ENCODE measurements around the gene TTC9. TPM values are rescaled to one million over a fixed set of nuclear protein-coding genes. Genes with fewer than 3 reads are reported as not detected.
A peak's percentile ranks its signal among the peaks of the same experiment; 100 is the strongest.

Gene TTC9
- total RNA-seq, 2 donors from 2014 or later: 1.5 to 1.6 TPM

DNA sequence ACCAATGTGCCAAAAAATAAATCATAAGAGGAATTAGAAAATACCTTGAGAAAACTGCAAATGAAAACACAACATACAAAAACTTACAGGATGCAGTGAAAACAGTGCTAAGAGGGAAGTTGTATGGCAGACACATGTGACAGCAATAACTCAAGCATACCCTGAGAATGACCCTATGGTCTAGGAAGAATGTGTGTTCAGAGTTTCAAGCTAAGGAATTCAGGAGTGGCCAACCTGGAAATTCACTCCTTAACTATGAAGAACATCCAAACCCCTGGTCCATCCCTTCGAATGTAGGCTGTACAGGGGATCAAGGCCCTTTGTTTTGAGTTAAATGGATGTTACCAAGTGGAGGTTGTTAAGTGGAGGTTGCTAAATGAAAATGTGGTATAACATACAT, 16.7 kb upstream of the TTC9 start:
- no peak overlapping the region for H3K27ac Mint-ChIP-seq
- no peak overlapping the region for H3K4me3 Mint-ChIP-seq
- ATAC-seq (no peak), DNase-seq (ENCODE audit: low spot score) (no peak)
- H3K36me3 Mint-ChIP-seq: peaks cover 21% of the 10 kb centered on the region
- H3K4me1 Mint-ChIP-seq (ENCODE audit: low read depth in 2 of 2): no peaks in the 10 kb centered on the region
- H3K27me3 Mint-ChIP-seq: peaks cover 34 to 39% of the 10 kb centered on the region in 2 donors
- H3K9me3 Mint-ChIP-seq: peaks cover 9% of the 10 kb centered on the region

- ATAC-seq: no peak
- H3K27me3 Mint-ChIP-seq: peaks cover 24 to 34% of the 10 kb centered on the region in 2 donors
- no peak overlapping the region for H3K27ac Mint-ChIP-seq
- DNase-seq (ENCODE audit: low spot score): no peak
- H3K36me3 Mint-ChIP-seq: peaks cover 3% of the 10 kb centered on the region
- H3K4me3 Mint-ChIP-seq: no peak overlapping the region
- no peaks in the 10 kb centered on the region for H3K4me1 Mint-ChIP-seq (ENCODE audit: low read depth in 2 of 2)
- peaks cover 3% of the 10 kb centered on the region for H3K9me3 Mint-ChIP-seq
Observed at GRCh38 chr14:70631948-70632347, 9.8 kb upstream of the TTC9 start.

DNA sequence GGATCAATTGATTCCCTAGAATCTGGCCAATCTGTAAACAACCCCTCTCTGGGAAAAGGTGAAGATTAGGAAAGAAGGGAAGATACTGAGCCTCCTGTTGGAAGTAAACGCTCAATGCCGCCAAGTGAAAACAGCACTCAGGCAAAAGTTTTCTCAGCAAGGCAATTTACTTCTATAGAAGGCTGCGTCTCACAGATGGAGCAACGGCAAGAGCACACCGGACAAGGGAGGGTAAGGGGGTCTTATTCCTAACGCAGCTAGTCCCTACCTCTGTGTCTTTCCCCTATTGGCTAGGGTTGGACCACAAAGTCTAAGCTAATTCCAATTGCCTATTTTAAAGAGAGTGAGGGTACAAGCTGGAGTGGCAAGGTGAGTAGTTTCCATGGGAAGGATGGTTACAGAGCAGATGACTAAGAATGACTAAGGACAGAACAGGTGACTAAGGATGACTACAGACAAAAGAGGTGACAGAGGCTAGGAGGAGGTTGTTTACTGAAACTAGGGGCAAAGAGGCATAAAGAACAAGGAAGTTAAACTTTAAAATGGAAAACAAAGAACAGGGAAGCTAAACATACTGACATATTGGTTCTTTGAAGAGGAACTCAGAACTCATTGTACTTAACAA, 5.6 kb upstream of the TTC9 start:
- ATAC-seq (no peak), DNase-seq (ENCODE audit: low spot score) (no peak)
- Mint-ChIP-seq H3K4me1 (ENCODE audit: low read depth in 2 of 2) (peaks cover 7% of the 10 kb centered on the region in 2 donors), H3K27ac (no peak overlapping the region), H3K4me3 (no peak overlapping the region), H3K27me3 (peaks cover 28 to 50% of the 10 kb centered on the region in 2 donors), H3K9me3 (no peaks in the 10 kb centered on the region), H3K36me3 (no peaks in the 10 kb centered on the region)

DNA sequence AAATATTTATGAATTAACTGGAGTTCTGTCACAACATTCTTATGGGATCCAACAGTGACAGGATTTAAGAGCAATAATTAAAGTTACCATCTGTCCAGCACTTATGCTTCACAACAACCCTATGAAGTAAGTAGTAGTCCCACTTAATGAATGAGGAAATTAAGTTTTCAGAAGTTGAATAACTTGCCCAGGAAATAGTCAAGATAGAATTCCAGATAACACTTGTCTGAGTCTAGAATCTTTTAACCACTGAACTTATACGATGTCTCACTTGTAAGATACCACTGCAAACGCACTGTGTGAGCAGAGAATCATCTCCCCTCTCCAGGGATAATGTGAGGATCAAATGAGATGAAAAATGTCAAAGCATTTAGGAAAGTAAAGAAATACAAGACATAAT, 3.3 kb upstream of the TTC9 start:
- peaks cover 11 to 21% of the 10 kb centered on the region in 2 donors for H3K4me1 Mint-ChIP-seq (ENCODE audit: low read depth in 2 of 2)
- H3K36me3 Mint-ChIP-seq: no peaks in the 10 kb centered on the region
- no peak overlapping the region for H3K4me3 Mint-ChIP-seq
- ATAC-seq (no peak), DNase-seq (ENCODE audit: low spot score) (no peak)
- peaks cover 23 to 41% of the 10 kb centered on the region in 2 donors for H3K27me3 Mint-ChIP-seq
- no peak overlapping the region for H3K27ac Mint-ChIP-seq
- no peaks in the 10 kb centered on the region for H3K9me3 Mint-ChIP-seq

GRCh38 chr14:70640938-70641547, 673 bp upstream of the TTC9 start:
- Mint-ChIP-seq H3K36me3 (no peaks in the 10 kb centered on the region), H3K4me3 (peak overlapping the region; percentile 86), H3K27me3 (peaks cover 16 to 28% of the 10 kb centered on the region in 2 donors), H3K9me3 (no peaks in the 10 kb centered on the region), H3K27ac (peak overlapping the region; percentile 0 to 59), H3K4me1 (ENCODE audit: low read depth in 2 of 2) (peaks cover 15 to 22% of the 10 kb centered on the region in 2 donors)
- peak; percentile 71 to 73 for ATAC-seq
- no peak for DNase-seq (ENCODE audit: low spot score)

- peak overlapping the region; percentile 80 for H3K4me3 Mint-ChIP-seq
Observed at GRCh38 chr14:70642303-70643235, 853 bp downstream of the TTC9 start.

DNA sequence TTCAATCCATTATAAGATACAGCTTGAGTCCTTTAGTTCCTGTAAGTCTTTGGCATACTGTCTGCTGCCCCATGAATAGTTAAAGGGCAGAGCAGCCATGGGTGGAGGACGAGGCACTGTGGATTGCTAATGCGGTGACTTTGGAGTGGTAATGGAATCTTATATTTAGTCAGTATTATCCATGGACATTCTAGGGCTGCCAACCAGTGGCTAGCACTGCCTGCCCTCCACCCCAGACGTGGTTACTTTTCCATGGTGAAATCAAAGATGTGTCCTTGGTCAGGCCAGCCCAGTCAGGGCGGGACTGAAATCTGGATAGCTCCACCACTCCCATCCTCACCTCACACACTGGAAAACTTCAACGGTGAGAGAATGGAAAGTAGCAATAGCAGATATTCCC, 2.3 kb downstream of the TTC9 start:
- Mint-ChIP-seq H3K4me1 (ENCODE audit: low read depth in 2 of 2) (peaks cover 15 to 22% of the 10 kb centered on the region in 2 donors), H3K27ac (no peak overlapping the region), H3K36me3 (no peaks in the 10 kb centered on the region), H3K27me3 (peaks cover 9 to 17% of the 10 kb centered on the region in 2 donors), H3K9me3 (no peaks in the 10 kb centered on the region), H3K4me3 (peak overlapping the region; percentile 80)
- ATAC-seq (no peak), DNase-seq (ENCODE audit: low spot score) (no peak)

More at GRCh38 chr14:70642303-70643235, 853 bp downstream of the TTC9 start:
- H3K27ac Mint-ChIP-seq: peak overlapping the region; percentile 37 to 43
- no peaks in the 10 kb centered on the region for H3K9me3 Mint-ChIP-seq
- peak; percentile 53 to 64 for ATAC-seq
- H3K27me3 Mint-ChIP-seq: peaks cover 17 to 19% of the 10 kb centered on the region in 2 donors
- DNase-seq (ENCODE audit: low spot score): no peak
- H3K4me1 Mint-ChIP-seq (ENCODE audit: low read depth in 2 of 2): peaks cover 15 to 22% of the 10 kb centered on the region in 2 donors
- no peaks in the 10 kb centered on the region for H3K36me3 Mint-ChIP-seq

DNA sequence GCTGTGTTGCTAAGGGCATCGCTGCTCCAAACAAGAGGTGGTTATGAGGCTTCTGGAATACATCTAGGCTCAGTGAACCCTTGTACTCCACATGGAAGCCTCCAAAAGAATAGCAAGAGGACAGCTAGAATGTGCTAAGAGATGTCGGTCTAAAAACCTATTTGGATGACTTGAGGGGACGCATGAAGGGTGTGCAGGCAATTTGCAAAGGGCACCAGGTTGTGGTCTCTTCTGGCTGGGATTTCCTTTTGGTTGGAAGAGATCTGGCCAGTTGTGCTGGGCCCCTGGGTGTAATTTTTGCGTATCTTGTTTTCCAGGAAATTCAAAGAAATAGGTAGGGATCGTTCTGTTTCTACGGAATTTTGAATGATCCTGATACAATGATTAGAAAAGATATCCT, 4.2 kb downstream of the TTC9 start:
- no peak overlapping the region for H3K27ac Mint-ChIP-seq
- H3K9me3 Mint-ChIP-seq: no peaks in the 10 kb centered on the region
- H3K4me1 Mint-ChIP-seq (ENCODE audit: low read depth in 2 of 2): peaks cover 10 to 17% of the 10 kb centered on the region in 2 donors
- no peaks in the 10 kb centered on the region for H3K36me3 Mint-ChIP-seq
- no peak for ATAC-seq
- DNase-seq (ENCODE audit: low spot score): no peak
- H3K4me3 Mint-ChIP-seq: no peak overlapping the region
- peaks cover 3 to 12% of the 10 kb centered on the region in 2 donors for H3K27me3 Mint-ChIP-seq

- no peaks in the 10 kb centered on the region for H3K36me3 Mint-ChIP-seq
- no peak overlapping the region for H3K4me3 Mint-ChIP-seq
- H3K27me3 Mint-ChIP-seq: peaks cover 0 to 7% of the 10 kb centered on the region in 2 donors
- ATAC-seq (no peak), DNase-seq (ENCODE audit: low spot score) (no peak)
- no peaks in the 10 kb centered on the region for H3K9me3 Mint-ChIP-seq
- no peak overlapping the region for H3K27ac Mint-ChIP-seq
- H3K4me1 Mint-ChIP-seq (ENCODE audit: low read depth in 2 of 2): peaks cover 6 to 13% of the 10 kb centered on the region in 2 donors
Observed at GRCh38 chr14:70646705-70647104, 5.0 kb downstream of the TTC9 start.

DNA sequence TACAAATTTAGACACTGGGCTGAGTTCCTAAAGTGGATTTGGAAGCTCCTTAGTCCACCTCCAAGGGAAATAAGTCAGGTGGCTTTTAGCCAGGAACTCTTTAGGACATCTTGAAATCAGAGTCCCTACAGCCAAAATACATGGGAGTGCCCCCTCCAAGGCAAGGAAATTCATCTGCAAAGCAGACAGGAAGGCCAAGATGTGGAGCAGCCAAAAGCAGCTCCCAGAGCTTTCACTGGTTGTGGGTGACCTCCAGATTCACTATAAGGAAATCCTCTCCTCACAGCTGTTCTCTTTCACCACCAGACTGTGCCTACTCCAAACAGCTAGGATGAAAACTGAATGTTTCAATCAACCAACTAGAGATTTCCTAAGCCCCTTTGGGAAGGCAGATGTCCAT, 6.6 kb downstream of the TTC9 start:
- ATAC-seq (no peak), DNase-seq (ENCODE audit: low spot score) (no peak)
- Mint-ChIP-seq H3K4me3 (no peak overlapping the region), H3K4me1 (ENCODE audit: low read depth in 2 of 2) (peaks cover 2 to 13% of the 10 kb centered on the region in 2 donors), H3K27me3 (peaks cover 0 to 7% of the 10 kb centered on the region in 2 donors), H3K36me3 (no peaks in the 10 kb centered on the region), H3K9me3 (no peaks in the 10 kb centered on the region), H3K27ac (no peak overlapping the region)

- no peaks in the 10 kb centered on the region for H3K36me3 Mint-ChIP-seq
- H3K9me3 Mint-ChIP-seq: no peaks in the 10 kb centered on the region
- H3K4me1 Mint-ChIP-seq (ENCODE audit: low read depth in 2 of 2): peaks cover 0 to 7% of the 10 kb centered on the region in 2 donors
- peaks cover 0 to 7% of the 10 kb centered on the region in 2 donors for H3K27me3 Mint-ChIP-seq
- H3K4me3 Mint-ChIP-seq: no peak overlapping the region
- no peak overlapping the region for H3K27ac Mint-ChIP-seq
- DNase-seq (ENCODE audit: low spot score) (no peak), ATAC-seq (no peak)
Observed at GRCh38 chr14:70649803-70650202, 8.1 kb downstream of the TTC9 start.

GRCh38 chr14:70651522-70651921, 9.8 kb downstream of the TTC9 start:
- no peak overlapping the region for H3K27ac Mint-ChIP-seq
- ATAC-seq (peak in 1 of 2 donors; percentile 64), DNase-seq (ENCODE audit: low spot score) (no peak)
- peaks cover 11 to 20% of the 10 kb centered on the region in 2 donors for H3K4me1 Mint-ChIP-seq (ENCODE audit: low read depth in 2 of 2)
- no peaks in the 10 kb centered on the region for H3K36me3 Mint-ChIP-seq
- H3K4me3 Mint-ChIP-seq: no peak overlapping the region
- H3K27me3 Mint-ChIP-seq: peaks cover 0 to 5% of the 10 kb centered on the region in 2 donors
- H3K9me3 Mint-ChIP-seq: no peaks in the 10 kb centered on the region

DNA sequence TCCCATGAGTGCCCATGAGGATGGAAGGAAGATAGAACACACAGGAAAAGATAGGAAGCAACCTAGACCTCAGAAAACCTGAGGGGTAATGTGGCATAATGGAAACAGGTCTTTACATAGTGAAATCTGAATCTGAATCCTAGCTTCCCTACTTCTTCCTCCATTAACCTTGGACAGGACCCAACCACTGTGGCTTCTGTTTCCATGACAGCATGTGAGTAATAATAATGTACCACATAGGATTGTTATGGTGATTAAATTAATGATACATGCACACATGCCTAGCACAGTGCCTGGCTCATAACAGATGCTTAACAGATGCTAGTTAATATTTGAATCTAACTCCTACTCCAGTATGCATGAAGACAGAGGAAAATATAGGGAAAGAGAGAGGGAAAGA, 11.2 kb downstream of the TTC9 start:
- Mint-ChIP-seq H3K4me1 (ENCODE audit: low read depth in 2 of 2) (peaks cover 14 to 20% of the 10 kb centered on the region in 2 donors), H3K36me3 (no peaks in the 10 kb centered on the region), H3K27me3 (peaks cover 0 to 3% of the 10 kb centered on the region in 2 donors), H3K4me3 (no peak overlapping the region), H3K9me3 (no peaks in the 10 kb centered on the region), H3K27ac (no peak overlapping the region)
- ATAC-seq: no peak
- no peak for DNase-seq (ENCODE audit: low spot score)

- peaks cover 0 to 3% of the 10 kb centered on the region in 2 donors for H3K27me3 Mint-ChIP-seq
- H3K4me1 Mint-ChIP-seq (ENCODE audit: low read depth in 2 of 2): peaks cover 15 to 21% of the 10 kb centered on the region in 2 donors
- no peaks in the 10 kb centered on the region for H3K36me3 Mint-ChIP-seq
- no peak overlapping the region for H3K27ac Mint-ChIP-seq
- ATAC-seq: no peak
- H3K9me3 Mint-ChIP-seq: no peaks in the 10 kb centered on the region
- no peak overlapping the region for H3K4me3 Mint-ChIP-seq
- no peak for DNase-seq (ENCODE audit: low spot score)
Observed at GRCh38 chr14:70653662-70654061, 11.9 kb downstream of the TTC9 start.

All from natural killer cell treated with Interleukin-12 subunit alpha and Interleukin-12 subunit beta and Interleukin-15 and Interleukin-18, amount 100 ng/mL, for 72 hours (primary cell).